HK-2 (cell line): Measurements from ENCODE around the gene PRCD.
"Not testable (repeated sequence)": the region's sequence is repeated elsewhere in the genome, so short reads cannot be mapped to it uniquely, and the experiment has no call there.

ENCODE experiments used
- DNase-seq: peaks from one replicate; pipeline ENCODE4 v3.0.0-alpha.2; 2018; ENCODE audit not compliant: unreplicated experiment

Gene PRCD

DNA sequence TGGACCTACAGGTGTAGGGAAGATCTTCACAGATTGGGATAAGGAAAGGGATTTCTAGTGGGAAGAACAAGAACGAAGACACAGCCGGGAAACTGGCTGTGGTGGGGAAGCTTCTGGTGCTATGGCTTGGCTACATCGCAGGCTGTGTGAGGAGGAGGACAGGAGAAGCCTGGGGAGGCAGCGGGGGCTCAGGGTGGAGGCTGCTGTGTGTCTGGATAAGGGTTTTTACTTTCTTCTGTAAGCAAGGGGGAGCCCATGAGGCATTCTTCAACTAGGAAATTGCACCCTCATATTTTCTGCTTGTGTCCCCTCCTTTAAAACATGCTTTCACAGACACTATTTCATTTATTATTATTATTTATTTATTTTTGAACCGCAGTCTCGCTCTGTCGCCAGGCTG is 35.7 kb upstream of the PRCD start:
- no peak for DNase-seq

DNA sequence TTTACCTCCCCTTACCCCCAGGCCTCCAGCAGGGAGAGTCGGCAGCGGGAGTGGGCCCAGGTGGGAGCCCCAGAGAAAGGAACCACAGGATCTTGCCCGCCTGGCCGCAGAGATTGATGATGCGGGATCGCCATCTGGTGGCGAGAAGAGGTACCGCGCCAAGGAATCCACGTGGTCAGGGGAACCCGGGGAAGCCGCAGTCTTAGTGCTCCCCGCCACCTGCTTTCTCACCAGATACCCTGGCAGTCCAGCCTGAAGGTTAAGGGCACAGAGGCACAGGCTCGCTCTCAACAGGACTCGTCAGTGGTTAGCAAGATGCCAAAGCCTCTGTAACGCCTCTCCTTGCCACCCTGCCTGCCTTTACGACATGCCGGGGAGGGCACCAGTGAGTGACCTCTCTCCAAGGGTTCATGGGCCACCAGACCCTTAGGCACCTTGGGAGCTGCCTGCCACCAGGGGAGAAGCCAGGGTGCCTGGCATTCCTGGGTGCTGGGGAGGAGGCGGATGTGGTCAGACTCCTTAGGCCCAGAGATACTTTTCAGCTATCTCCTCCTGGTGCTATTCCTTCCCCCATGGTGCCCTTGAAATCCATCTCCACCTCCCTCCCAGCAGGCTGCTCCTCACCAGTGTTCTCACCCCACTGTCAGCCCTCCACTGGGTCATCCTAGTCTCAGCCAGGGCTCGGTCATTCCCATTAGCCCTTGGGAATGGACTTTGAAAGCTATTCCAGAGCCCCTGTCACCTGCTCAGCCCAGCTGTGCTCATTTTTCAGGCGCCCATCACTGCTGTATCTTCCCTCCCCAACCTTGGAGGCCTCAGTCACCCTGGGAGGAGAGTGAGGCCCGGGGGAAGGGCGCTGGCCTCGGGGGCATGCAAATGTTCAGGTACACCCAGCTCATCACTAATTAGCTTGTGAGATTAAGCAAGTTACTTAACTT is 33.2 kb upstream of the PRCD start:
- DNase-seq = peak; percentile 85

DNA sequence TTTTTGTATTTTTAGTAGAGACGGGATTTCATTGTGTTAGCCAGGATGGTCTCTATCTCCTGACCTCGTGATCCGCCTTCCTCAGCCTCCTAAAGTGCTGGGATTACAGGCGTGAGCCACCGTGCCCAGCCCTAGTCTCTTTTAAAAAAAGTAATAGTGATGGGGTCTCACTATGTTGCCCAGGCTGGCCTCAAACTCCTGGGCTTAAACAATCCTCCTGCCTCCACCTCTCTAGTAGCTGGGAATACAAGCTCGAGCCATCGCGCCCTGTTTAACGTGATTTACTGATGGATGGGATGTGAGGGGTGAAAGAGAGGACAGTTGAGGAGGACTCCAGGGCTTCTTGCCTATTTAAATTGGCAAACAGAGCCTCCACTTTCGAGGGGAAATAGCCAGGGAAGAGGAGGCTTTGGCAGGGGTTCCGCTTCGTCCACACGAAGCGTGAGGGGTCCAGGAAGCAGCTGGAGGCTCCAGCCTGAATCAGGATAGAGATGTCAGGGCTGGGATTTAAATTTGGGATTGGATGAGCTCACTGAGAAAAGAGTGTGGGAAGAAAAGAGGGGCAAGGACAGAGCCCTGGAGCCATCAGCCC is 31.3 kb upstream of the PRCD start:
- not testable (repeated sequence) for DNase-seq

DNA sequence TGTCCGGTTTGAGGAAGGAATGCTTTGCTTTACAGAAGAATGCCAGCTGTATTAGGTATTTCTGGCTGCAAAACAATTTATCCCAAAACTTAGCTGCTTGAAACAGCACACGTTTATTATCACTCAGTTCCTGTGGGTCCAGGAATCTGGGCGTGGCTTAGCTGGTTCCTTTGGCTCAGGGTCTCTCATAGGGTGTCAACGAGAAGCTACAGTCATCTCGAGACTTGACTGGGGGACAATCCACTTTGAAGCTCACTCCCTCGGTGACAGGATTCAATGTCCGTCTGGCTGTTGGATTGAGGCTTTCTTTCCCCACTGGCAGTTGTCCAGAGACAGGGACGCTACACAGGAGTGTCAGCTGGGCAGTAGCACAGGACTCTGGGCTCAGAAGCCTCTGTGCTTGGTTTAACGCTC is 29.0 kb upstream of the PRCD start:
- no peak for DNase-seq

DNA sequence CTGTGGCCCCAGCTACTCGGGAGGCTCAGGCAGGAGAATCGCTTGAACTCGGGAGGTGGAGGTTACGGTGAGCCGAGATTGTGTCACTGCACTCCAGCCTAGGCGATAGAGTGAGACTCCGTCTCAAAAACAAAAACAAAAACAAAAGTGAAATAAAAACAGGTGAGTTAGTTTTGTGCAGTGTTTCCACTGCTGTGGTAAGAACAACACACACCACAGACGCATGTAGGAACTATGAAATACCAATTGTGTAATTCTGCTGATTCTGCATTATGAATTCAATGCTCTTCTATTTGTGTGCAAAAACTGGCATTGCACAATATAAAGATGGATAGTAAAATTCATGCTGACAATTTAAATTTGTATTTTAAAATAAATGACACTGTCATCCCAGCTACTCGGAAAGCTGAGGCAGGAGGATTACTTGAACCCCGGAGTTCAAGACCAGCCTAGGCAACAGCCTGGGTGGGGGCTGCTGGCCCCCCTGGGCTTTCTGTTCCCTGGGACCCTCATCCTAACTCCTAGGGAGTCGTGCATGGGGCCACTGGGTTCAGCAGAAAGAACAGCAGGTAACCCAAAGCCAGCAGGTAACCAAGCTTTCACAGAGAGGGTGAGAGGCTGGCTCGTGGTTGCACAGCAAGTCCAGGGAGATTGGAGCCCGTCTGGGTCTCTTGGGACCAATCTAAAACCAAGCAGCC is 28.0 kb upstream of the PRCD start:
- DNase-seq = no peak

DNA sequence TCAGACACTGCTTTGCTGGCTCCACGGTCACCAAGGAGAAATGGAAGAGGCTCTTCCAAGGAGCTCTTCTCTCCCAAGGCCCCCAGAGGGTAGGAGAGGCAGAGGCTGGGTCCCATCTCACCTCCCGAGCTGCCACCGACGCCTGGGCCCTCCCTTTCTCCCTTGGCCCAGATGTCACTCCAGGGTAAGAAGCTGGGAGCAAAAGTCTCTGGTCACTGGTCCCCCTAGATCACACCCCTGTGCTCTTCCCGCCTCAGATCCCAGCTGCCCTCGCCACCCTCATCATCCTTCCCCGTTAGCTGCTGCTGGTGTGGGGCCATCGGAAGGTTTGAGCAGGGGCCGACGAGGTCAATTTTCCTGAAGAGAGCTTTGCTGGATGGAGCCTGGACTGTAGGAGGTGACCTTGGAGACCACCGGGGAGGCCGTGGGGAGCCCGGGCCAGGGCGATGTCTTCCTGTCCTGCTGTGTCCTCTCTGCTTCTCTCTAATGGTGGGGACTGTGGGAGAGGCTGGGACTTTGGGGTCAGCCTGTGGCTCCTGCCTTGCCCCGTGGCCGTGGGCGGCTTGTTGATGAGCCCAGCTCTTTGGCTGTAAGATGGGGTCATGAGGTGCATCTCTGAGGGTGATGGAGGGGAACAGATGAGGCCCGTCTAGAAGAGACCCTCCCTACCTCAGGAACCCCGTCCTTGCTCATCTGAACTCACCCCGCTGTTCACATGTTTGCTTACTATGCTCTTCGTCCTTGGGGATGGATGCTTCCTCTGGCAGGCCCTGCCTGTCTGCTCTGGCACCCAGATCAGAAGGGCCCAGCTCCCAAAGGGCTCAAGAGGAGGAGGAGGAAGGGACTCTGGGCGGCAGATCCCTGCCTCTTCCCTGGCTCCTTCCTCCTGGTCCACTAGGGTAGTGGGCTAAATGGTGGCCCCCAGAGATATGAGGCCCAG is 27.2 kb upstream of the PRCD start:
- DNase-seq = no peak

DNA sequence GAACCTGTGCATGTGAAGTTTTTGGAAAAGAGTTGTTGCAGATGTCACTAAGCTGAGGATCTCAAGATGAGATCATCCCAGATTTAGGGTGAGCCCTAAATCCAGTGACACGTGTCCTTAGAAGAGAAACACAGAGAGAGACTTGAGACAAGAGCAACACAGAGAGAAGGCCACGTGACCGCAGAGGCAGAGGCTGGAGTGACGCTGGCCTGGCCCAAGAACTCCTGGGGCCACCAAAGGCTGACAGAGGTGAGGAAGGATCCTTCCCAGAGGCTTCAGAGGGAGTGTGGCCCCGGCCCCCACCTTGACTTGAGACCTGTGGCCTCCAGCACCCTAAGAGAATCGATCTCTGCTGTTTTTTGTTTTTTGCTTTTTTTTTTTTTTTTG is 26.5 kb upstream of the PRCD start:
- no peak for DNase-seq

DNA sequence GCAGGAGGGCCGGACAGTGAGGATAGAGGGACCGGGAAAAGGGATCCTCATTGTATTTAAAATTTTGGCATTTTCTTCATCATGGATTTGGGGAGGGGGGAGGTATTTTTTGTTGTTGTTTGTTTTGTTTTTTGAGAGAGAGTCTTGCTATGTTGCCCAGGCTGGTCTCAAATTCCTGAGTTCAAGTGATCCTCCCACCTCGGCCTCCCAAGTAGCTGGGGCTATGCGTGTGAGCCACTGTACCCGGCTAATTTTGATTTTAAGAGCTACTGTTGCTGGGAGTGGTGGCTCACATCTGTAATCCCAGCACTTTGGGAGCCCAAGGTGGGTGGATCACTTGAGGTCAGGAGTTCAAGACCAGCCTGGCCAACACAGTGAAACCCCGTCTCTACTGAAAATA is 25.5 kb upstream of the PRCD start:
- DNase-seq = not testable (repeated sequence)

DNA sequence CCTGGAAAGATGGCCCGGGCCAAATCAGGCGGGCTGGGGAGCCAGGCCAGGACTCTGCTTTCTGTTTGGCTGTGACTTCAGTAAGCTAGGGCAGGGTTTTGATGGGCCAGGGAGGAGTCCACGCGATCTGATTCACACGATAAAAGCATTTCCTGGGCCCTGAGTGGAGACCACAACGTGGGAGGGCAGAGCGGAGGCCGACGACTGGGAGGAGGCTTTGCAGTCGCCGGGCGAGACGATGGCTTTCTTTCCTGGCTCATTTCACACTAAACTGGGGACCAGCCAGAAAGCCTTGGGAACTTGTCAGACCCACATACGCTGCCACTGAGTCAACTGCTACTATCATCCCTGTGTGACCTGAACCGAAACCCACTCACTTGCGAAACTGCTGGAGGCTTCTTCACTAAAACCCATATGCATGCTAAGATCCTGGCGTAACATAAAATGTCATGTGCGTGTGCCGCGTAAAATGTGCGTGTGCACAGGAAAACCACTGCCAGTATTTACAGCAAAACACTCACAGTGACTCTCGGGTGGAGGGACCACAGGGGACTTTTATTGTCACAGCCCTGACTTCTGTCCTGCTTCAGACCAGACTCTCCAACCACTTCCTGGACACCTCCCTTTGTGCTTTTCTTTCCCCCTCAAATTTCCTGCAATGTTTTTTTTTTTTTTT is 24.4 kb upstream of the PRCD start:
- DNase-seq = peak; percentile 83

DNA sequence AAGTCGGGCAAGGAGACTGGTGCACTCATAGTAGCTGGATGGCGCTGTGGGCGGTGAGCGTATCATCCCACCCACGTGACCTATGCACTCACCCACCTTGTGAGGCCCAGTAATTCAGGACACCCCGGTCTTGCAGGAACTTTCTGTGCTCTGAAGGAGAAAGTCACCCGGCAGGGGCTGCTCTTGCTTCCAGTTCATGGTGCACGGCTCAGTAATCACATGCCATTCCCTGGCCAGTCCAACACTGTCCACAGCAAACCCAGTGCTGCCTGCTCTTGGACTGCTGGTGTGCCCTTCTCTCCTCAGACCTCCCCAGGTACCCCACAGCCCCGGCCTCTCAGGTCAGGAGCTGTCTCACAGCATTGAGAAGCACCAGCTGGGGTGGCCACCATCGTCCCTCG is 22.2 kb upstream of the PRCD start:
- DNase-seq = no peak

DNA sequence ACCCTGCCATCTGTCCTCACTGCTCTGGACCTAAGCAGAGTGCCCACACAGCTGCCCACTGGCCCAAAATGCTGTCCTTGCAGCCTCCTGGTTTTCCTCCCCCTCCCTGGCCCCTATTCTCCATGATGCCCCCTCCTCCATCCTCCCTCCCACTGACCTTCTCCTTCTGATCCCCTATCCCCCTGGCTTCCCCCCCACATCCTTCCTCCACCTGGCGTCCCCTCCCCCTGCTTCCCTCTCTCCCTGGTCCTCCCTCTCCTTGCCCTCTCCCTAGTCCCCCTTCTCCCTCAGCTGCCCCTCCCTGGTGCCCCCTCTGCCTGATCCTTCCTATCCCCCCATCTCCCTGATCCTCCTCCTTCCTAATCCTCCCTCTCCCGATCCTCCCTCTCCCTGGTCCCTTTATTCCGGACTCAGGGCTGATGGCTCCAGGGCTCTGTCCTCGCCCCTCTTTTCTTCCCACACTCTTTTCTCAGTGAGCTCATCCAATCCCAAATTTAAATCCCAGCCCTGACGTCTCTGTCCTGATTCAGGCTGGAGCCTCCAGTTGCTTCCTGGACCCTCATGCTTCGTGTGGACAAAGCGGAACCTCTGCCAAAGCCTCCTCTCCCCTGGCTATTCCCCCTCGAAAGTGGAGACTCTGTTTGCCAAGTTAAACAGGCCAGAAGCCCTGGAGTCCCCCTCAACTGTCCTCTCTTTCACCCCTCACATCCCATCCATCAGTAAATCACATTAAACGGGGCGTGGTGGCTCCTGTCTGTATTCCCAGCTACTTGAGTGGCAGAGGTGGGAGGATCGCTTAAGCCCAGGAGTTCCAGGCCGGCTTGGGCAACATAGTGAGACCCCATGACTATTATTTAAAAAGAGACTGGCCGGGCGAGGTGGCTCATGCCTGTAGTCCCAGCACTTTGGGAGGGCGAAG is 20.5 kb upstream of the PRCD start:
- DNase-seq = no peak

DNA sequence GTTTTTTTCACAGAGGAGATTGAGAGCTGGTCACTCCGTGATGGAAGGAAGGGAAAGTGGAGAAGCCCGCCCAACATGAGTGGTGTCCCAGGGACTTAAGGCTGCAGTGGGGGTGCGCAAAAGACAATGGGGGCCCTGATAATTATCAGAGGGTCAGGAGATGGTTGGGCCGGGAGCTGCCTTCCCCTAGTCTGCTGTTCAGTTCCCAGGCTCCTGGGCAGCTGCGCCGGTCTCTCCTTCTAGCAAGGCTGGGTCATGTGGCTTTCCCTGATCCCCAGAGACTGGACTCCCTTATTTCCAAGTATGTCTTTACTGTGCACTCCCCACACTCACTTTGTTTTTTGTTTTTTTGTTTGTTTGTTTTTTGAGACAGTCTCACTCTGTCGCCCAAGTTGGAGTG is 18.6 kb upstream of the PRCD start:
- no peak for DNase-seq

DNA sequence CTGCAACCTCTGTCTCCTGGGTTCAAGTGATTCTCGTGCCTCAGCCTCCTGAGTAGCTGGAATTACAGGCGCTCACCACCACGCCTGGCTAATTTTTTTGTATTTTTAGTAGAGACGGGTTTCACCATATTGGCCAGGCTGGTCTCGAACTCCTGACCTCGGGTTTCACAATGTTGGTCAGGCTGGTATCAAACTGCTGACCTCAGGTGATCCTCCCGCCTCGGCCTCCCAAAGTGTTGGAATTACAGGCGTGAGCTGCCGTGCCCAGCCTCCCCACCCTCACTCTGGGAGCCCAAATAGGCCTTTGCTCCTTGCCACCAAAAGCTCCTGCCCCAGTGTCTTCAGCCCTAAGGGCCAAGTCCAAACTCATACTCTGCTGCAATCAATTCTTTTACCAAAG is 18.2 kb upstream of the PRCD start:
- not testable (repeated sequence) for DNase-seq

DNA sequence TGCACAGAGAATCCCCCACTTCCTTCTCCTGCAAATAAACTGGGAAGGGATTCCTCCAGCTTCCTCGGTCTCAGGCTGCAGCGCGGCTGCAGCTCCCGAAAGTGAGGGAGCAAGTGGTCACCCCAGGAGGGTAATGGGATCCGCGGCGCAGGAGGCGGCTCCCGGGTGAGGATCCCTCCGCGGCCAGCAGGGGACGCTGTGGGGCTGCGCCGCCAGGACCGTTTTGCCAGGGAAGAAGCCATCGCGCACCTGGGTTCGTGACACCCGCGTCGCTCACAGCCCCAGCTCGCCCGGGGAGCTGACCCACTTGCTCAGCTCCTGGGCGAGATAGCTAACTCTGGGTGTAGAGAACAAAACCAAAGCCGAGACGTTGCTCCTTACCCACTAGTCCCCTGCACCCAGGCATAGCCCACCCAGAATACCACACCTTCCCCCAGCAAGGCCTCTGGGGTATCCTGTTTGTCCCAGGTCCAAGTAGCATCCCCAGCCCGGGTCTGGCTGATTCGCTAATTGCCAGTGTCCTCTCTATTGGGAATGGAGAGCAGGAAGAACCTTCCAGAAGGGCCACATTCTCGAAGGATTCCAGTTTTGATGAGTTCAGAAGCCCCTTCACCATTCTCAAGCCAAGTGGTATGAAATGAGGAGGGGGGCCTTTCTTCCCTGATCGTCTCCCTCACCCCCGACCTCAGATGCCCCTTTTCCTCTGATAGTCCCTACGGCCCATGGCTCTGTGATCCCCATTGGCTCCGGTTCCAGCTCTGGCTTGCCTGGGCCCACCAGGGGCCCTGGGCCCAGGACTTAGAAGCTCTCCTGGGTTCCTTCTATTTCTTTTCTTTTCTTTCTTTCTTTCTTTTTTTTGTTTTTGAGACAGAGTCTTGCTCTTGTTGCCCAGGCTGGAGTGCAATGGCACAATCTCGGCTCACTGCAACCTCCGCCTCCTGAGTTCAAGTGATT is 16.5 kb upstream of the PRCD start:
- peak; percentile 84 for DNase-seq

DNA sequence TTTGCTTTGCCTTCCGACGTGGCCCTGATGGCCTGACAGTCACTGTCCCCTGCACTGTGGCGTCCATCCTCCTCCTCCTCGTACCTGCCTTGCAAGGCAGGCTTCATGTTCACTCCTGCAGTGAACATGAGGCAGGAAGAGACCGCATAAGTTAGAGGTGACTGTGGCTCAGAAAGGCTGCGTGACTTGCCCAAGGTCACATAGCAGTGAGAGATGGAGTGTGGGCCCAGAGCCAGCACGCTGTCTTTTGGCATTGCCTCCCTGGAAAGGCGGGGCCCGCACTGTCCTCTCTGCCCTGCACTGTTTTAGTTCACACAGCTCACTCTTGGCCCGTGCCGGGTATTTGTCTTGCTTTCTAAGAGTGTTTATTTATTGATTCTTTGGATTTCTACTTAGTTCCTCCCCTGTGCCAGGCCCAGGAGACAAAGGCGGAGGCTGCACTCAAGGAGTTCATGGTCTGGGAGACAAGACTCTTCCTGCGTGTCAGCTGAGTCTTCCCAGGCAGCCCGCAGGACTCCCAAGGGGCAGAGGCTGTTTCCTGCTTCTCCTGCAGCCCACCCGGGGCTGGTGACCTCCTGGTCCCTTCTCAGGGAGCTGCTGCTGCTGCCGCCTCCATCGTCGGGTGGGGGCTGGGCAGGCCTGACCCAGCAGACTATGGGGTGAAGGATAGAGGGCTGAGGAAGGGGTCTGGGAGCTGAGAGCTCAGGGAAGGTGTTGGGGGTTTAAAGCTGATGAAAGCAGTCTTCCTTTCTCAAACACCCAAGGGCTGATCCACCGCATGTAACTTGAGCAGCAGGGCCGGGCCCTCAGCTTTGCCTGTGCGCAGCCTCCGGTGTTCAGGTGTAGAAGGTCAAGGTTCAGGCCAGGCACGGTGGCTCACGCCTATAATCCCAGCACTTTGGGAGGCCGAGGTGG is 15.0 kb upstream of the PRCD start:
- no peak for DNase-seq

DNA sequence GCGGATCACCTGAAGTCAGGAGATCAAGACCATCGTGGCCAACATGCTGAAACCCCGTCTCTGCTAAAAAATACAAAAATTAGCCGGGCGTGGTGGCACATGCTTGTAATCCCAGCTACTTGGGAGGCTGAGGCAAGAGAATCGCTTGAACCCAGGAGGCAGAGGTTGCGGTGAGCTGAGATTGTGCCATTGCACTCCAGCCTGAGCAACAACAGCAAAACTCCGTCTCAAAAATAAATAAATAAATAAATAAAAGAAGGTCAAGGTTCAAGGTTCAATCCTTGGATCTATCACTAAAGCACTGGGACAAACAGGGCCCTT is 14.4 kb upstream of the PRCD start:
- DNase-seq = not testable (repeated sequence)

DNA sequence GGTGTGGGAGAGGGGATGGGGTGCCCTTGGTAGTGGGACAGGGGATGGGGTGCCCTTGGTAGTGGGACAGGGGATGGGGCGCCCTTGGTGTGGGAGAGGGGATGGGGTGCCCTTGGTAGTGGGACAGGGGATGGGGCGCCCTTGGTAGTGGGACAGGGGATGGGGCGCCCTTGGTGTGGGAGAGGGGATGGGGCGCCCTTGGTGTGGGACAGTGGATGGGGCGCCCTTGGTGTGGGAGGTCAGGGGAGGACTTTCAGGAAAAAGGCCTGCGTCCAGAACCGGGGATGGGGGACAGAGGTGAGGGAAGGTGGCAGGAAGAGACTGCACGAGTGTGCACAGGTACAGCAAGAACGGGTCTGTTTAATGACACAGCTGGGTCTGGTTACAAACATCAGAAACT is 12.8 kb upstream of the PRCD start:
- not testable (repeated sequence) for DNase-seq
